Measurements from ENCODE around the gene PARP2. TPM values are rescaled to one million over a fixed set of nuclear protein-coding genes. Genes with fewer than 3 reads are reported as not detected.

The PARP2 gene
- total and polyA plus RNA-seq, 4 donors, result 10.9 to 17.7 (median 15.4) TPM

DNA sequence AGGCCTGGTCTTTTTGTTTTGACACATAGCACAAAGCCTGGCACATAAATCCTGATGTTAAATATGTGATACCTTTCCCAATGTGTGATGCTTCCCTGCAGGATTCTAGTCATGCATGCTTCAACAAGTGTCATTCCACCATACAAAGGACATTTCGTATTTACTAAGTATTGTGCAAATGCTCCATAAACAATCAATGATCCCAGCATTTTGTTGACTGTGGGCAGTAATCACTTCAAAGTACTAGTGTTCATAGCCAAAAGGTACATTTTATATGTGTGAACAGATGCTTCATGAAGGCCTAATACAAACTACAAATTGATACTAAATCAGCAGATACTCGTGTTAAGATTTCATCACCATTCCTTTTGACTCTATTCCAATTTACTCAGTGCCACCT, 14.7 kb upstream of the PARP2 start:
- DNase-seq (no peak), ATAC-seq (ENCODE audit: insufficient read depth, low FRiP score) (no peak)
- no peak overlapping the region for H3K9ac ChIP-seq (ENCODE audit: insufficient read depth in 1 of 2, low read length in 2 of 2)
- no peaks in the 10 kb centered on the region for H3K27me3 ChIP-seq (ENCODE audit: control insufficient read depth in 3 of 3, insufficient read depth in 3 of 3, low read length in 2 of 3)
- peaks cover 0 to 11% (median 0%) of the 10 kb centered on the region in 5 donors for H3K4me1 ChIP-seq (ENCODE audit: control insufficient read depth in 5 of 5, insufficient read depth in 5 of 5, low read length in 5 of 5)
- WGBS, 2 donors, result 53 to 55% methylated on average over 2 of the region's 2 CpGs
- H3K27ac ChIP-seq (ENCODE audit: low read depth in 1 of 2, low read length in 1 of 2), result no peak overlapping the region
- H3K4me3 ChIP-seq, result no peak overlapping the region
- no peak for TF ChIP-seq CTCF (IDR thresholded peaks at IDR 0.05; ENCODE audit: control extremely low read depth, extremely low read depth)
- H3K36me3 ChIP-seq (ENCODE audit: control insufficient read depth in 4 of 4, insufficient read depth in 4 of 4, low read length in 4 of 4), result peaks cover 7 to 20% (median 12%) of the 10 kb centered on the region in 4 donors
- no peaks in the 10 kb centered on the region for H3K9me3 ChIP-seq (ENCODE audit: control insufficient read depth in 4 of 4, insufficient read depth in 3 of 4, low read length in 3 of 4)

DNA sequence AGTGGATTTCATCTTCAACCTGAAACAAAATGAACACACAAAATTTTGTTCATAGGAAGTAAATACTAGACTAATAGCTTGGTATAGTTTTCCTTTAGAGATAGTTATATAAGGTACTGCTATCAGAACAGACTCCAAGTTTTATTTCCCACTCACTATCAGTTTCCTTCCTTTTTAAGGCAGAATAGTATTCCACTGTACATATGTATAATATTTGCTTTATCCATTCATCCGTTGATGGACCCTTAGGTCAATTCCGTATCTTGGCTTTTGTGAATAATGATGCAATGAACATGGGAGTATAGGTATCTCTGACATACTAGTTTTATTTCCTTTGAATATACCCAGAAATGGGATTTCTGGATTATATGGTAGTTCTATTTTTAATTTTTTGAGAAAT, 14.1 kb upstream of the PARP2 start:
- DNase-seq, result no peak
- H3K36me3 ChIP-seq (ENCODE audit: control insufficient read depth in 4 of 4, insufficient read depth in 4 of 4, low read length in 4 of 4), result peaks cover 7 to 19% (median 11%) of the 10 kb centered on the region in 4 donors
- H3K9me3 ChIP-seq (ENCODE audit: control insufficient read depth in 4 of 4, insufficient read depth in 3 of 4, low read length in 3 of 4), result no peaks in the 10 kb centered on the region
- H3K9ac ChIP-seq (ENCODE audit: insufficient read depth in 1 of 2, low read length in 2 of 2), result no peak overlapping the region
- H3K27ac ChIP-seq (ENCODE audit: low read depth in 1 of 2, low read length in 1 of 2), result no peak overlapping the region
- 74 to 88% methylated on average over 2 of the region's 2 CpGs for WGBS, 2 donors
- H3K4me1 ChIP-seq (ENCODE audit: control insufficient read depth in 5 of 5, insufficient read depth in 5 of 5, low read length in 5 of 5), result peaks cover 0 to 14% (median 0%) of the 10 kb centered on the region in 5 donors
- no peak for ATAC-seq (ENCODE audit: insufficient read depth, low FRiP score)
- H3K4me3 ChIP-seq, result no peak overlapping the region
- H3K27me3 ChIP-seq (ENCODE audit: control insufficient read depth in 3 of 3, insufficient read depth in 3 of 3, low read length in 2 of 3), result no peaks in the 10 kb centered on the region
- TF ChIP-seq CTCF (IDR thresholded peaks at IDR 0.05; ENCODE audit: control extremely low read depth, extremely low read depth), result no peak

GRCh38 chr14:20331053-20331613, 12.3 kb upstream of the PARP2 start:
- no peaks in the 10 kb centered on the region for H3K27me3 ChIP-seq (ENCODE audit: control insufficient read depth in 3 of 3, insufficient read depth in 3 of 3, low read length in 2 of 3)
- H3K9ac ChIP-seq (ENCODE audit: insufficient read depth in 1 of 2, low read length in 2 of 2), result no peak overlapping the region
- no peak for TF ChIP-seq CTCF (IDR thresholded peaks at IDR 0.05; ENCODE audit: control extremely low read depth, extremely low read depth)
- peaks cover 3 to 8% (median 6%) of the 10 kb centered on the region in 4 donors for H3K36me3 ChIP-seq (ENCODE audit: control insufficient read depth in 4 of 4, insufficient read depth in 4 of 4, low read length in 4 of 4)
- no peak overlapping the region for H3K4me3 ChIP-seq
- WGBS, 2 donors, result 72 to 78% methylated on average over 2 of the region's 2 CpGs
- DNase-seq (no peak), ATAC-seq (ENCODE audit: insufficient read depth, low FRiP score) (no peak)
- H3K4me1 ChIP-seq (ENCODE audit: control insufficient read depth in 5 of 5, insufficient read depth in 5 of 5, low read length in 5 of 5), result peaks cover 0 to 14% (median 0%) of the 10 kb centered on the region in 5 donors
- H3K9me3 ChIP-seq (ENCODE audit: control insufficient read depth in 4 of 4, insufficient read depth in 3 of 4, low read length in 3 of 4), result no peaks in the 10 kb centered on the region
- H3K27ac ChIP-seq (ENCODE audit: low read depth in 1 of 2, low read length in 1 of 2), result no peak overlapping the region

GRCh38 chr14:20332431-20332787, 11.0 kb upstream of the PARP2 start:
- peak overlapping the region; percentile 82 to 89 for H3K9ac ChIP-seq (ENCODE audit: insufficient read depth in 1 of 2, low read length in 2 of 2)
- TF ChIP-seq CTCF (IDR thresholded peaks at IDR 0.05; ENCODE audit: control extremely low read depth, extremely low read depth), result no peak
- H3K27me3 ChIP-seq (ENCODE audit: control insufficient read depth in 3 of 3, insufficient read depth in 3 of 3, low read length in 2 of 3), result peaks cover 0 to 2% (median 0%) of the 10 kb centered on the region in 3 donors
- ATAC-seq (ENCODE audit: insufficient read depth, low FRiP score) (no peak), DNase-seq (peak in 2 of 3 donors; percentile 22 to 61)
- peak overlapping the region; percentile 72 for H3K4me3 ChIP-seq
- peaks cover 0 to 3% (median 1%) of the 10 kb centered on the region in 4 donors for H3K36me3 ChIP-seq (ENCODE audit: control insufficient read depth in 4 of 4, insufficient read depth in 4 of 4, low read length in 4 of 4)
- no peaks in the 10 kb centered on the region for H3K9me3 ChIP-seq (ENCODE audit: control insufficient read depth in 4 of 4, insufficient read depth in 3 of 4, low read length in 3 of 4)
- 8 to 16% methylated on average over 4 of the region's 4 CpGs for WGBS, 2 donors
- H3K4me1 ChIP-seq (ENCODE audit: control insufficient read depth in 5 of 5, insufficient read depth in 5 of 5, low read length in 5 of 5), result peaks cover 0 to 14% (median 0%) of the 10 kb centered on the region in 5 donors
- H3K27ac ChIP-seq (ENCODE audit: low read depth in 1 of 2, low read length in 1 of 2), result peak overlapping the region; percentile 91 to 94

Data from lung (tissue), 12 donors.